Panc1 (cell line): ENCODE data around the gene TJP3.

Source experiments
- CTCF ChIP-seq: fragments of 450-650 bp; IDR thresholded peaks from 2 replicates; pipeline ENCODE4 v1.5.1; 2017; ENCODE audit warnings: mild to moderate bottlenecking
- SIN3A ChIP-seq: IDR thresholded peaks from 2 replicates; pipeline ENCODE4 v1.6.1; 2012; ENCODE audit warnings: low read depth, mild to moderate bottlenecking, low read length, moderate library complexity, borderline replicate concordance; ENCODE audit not compliant: insufficient read depth

DNA sequence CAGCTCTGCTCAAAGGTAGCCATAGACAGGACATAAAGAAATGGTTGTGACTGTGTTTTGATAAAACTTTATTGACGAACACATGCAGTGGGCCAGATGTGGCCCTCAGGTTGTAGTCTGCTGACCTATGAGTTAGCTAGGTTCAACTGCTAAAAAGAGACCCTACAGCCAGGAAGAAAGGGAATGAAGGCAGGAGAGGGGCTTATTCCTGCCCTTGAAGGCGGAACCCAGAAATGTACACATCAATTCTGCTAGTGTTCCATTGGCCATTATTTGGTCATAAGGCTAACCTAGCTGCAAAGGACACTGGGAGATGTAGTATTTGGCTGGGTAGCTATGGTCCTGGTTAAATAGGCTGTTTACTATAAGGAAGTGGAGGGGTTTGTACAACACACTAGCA is 35.3 kb downstream of the TJP3 start:
- no peak for TF ChIP-seq CTCF
- TF ChIP-seq SIN3A, result no peak
